RPMI7951 (cell line): Measurements from ENCODE around the gene PLXNB3. TPM values are rescaled to one million over a fixed set of nuclear protein-coding genes. Genes with fewer than 3 reads are reported as not detected.

Source experiments
- DNase-seq: peaks from one replicate; pipeline ENCODE4 v3.0.0-alpha.2; 2012; ENCODE audit warnings: low read depth
- total RNA-seq: library from RNA; depleted of rRNA; stranded (reverse); fragments of >200 nt; shearing (Covaris generic); gene quantifications from 2 replicates; pipeline ENCODE4 v1.2.3, GENCODE V29; 2014

PLXNB3 gene
- total RNA-seq, 1 experiment from 2014 or later: 2.0 TPM

DNA sequence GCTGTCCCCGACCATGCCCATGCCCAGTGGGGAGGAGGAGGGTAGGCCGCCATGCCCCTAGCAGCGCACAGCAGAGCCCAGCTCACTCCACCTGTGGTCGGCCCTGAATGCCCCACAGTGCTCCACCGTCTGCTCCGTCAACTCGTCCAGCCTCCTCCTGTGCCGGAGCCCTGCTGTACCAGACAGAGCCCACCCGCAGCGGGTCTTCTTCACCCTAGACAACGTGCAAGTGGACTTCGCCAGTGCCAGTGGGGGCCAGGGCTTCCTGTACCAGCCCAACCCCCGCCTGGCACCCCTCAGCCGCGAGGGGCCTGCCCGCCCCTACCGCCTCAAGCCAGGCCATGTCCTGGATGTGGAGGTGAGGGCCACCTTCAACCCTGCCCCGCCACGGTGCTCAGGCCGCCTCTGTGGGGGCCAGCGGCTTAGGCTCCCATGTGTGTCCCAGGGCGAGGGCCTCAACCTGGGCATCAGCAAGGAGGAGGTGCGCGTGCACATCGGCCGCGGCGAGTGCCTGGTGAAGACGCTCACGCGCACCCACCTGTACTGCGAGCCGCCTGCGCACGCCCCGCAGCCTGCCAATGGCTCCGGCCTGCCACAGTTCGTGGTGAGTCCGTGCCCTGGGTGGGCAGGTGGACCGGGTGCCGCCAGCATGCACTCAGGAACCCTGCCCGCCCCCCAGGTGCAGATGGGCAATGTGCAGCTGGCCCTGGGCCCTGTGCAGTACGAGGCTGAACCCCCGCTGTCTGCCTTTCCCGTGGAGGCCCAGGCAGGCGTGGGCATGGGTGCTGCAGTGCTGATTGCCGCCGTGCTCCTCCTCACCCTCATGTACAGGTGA lies 9.9 kb downstream of the PLXNB3 start:
- DNase-seq: no peak

DNA sequence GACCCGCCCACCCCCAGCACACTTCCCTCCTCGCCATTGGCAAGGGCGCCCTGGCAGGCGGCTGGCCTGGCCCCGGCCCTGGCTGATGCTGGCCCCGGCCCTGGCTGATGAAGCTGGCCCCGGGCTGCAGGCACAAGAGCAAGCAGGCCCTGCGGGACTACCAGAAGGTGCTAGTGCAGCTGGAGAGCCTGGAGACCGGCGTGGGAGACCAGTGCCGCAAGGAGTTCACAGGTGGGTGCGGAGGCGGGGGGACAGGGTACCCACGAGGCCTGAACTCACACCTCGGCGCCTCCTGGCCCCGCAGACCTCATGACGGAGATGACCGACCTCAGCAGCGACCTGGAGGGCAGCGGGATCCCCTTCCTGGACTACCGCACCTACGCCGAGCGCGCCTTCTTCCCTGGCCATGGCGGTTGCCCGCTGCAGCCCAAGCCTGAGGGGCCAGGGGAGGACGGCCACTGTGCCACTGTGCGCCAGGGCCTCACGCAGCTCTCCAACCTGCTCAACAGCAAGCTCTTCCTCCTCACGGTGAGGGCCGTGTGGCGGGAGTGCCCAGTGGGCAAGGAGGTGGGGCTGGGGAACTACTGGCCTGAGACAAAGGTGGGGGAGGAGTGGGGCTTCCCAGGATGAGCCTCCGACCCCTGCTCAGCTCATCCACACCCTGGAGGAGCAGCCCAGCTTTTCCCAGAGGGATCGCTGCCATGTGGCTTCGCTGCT lies 10.7 kb downstream of the PLXNB3 start:
- no peak for DNase-seq

DNA sequence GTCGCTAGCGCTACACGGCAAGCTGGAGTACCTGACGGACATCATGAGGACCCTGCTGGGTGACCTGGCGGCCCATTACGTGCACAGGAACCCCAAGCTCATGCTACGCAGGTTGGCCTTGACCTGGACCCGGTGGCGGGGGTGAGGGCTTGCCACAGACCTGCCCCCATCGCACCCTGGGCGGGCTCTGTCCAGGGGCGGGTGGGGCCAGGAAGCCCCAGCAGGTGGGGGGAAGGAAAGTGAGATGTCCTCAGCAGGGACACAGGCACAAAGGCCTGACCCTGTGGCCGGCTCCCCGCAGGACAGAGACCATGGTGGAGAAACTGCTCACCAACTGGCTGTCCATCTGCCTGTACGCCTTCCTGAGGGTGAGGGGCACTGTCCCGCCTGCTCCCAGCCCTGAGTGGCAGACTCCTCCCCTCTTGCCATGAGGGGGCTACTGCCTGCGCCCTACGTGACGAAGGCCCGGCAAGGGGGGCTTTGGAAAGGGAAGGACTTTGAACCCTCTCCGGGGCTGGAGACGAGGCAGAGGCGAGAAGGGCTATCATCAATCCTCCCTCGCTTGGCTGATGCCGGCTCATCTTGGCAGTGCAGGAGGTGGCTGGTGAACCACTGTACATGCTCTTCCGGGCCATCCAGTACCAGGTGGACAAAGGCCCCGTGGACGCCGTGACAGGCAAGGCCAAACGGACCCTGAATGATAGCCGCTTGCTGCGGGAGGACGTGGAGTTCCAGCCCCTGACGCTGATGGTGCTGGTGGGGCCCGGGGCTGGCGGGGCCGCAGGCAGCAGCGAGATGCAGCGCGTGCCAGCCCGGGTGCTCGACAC lies 11.5 kb downstream of the PLXNB3 start:
- DNase-seq: no peak

DNA sequence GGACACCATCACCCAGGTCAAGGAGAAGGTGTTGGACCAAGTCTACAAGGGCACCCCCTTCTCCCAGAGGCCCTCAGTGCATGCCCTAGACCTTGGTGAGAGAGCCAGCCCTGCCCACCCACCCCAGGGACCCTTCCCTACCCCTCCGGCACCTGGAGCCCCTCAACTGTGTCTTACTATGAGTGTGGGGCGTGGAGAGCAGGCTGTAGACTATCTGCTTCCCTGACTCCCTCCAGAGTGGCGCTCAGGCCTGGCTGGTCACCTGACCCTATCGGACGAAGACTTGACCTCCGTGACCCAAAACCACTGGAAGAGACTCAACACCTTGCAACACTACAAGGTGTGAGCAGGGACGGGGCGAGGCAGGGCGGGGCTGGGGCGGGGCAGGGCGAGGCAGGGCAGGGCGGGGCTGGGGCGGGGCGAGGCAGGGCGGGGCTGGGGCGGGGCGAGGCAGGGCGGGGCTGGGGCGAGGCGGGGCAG lies 12.1 kb downstream of the PLXNB3 start:
- DNase-seq: no peak

DNA sequence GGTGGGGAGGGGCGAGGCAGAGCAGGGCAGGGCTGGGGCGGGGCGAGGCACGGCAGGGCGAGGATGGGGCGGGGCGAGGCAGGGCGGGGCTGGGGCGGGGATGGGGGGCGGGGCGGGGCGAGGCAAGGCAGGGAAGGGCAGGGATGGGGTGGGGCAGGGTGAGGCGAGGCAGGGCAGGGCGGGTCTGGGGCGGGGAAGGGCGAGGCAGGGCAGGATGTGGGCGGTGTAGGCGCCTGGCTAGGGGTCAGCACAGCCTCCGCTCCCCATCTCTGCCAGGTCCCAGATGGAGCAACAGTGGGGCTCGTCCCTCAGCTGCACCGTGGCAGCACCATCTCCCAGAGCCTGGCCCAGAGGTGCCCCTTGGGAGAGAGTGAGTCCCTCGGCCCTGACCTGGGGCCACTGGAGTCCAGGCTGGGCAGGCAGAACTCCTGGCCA lies 12.6 kb downstream of the PLXNB3 start:
- DNase-seq: no peak

DNA sequence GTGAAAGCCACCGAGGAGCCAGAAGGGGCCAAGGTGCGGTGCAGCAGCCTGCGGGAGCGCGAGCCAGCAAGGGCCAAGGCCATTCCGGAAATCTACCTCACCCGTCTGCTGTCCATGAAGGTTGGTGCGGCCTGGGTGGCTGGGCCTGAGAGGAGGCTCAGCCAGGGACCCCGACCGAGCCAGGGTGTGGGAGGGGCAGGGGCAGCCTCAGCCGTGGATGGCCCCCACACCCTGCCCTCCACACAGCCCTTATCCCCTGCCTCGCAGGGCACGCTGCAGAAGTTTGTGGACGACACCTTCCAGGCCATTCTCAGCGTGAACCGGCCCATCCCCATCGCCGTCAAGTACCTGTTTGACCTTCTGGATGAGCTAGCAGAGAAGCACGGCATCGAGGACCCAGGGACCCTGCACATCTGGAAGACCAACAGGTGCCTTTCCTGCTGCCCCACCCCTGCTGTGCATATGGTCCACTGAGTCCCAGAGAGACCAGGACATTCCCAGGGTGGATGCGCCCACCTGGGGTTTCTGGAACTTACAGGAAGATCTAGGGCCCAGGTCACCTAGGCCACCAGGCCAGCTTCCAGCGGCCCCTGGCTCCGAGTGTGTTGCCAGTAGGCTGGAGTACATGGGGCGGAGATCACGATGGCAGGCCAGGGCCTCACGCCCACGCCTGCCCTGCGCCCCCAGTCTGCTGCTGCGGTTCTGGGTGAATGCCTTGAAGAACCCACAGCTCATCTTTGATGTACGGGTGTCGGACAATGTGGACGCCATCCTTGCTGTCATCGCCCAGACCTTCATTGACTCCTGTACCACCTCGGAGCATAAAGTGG lies 13.4 kb downstream of the PLXNB3 start:
- no peak for DNase-seq

DNA sequence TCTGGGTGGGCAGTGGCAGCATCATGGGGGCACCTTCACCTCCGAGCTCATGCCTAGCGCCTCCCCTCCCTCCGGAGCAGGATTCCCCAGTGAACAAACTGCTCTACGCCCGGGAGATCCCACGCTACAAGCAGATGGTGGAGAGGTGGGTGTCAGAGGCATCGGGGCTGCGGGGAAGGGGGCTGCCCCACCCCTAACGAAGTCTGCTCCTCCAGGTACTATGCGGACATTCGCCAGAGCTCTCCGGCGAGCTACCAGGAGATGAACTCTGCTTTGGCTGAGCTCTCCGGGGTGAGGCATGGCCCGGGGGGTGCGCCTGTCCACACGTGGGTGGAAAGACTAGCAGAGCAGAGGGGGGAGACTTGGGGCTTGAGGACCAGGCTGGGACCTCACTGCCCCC lies 14.1 kb downstream of the PLXNB3 start:
- no peak for DNase-seq

DNA sequence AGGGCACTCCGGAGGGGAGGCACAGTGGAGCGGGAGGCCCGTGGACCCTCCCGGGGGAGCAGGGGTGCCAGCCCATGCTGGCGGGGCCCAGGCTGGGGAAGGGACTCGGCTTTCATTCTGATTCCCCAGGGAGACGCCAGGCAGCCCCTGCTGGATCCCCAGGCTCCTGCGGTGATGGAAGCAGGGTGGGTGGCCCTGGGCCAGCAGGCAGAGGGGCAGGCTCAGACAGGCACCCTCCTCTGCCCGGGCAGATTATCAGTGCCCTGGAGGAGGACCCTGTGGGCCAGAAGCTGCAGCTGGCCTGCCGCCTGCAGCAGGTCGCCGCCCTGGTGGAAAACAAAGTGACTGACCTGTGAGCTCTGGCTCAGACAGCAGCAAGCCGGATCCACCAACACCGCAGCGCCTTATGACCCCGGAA lies 14.6 kb downstream of the PLXNB3 start:
- DNase-seq: no peak

DNA sequence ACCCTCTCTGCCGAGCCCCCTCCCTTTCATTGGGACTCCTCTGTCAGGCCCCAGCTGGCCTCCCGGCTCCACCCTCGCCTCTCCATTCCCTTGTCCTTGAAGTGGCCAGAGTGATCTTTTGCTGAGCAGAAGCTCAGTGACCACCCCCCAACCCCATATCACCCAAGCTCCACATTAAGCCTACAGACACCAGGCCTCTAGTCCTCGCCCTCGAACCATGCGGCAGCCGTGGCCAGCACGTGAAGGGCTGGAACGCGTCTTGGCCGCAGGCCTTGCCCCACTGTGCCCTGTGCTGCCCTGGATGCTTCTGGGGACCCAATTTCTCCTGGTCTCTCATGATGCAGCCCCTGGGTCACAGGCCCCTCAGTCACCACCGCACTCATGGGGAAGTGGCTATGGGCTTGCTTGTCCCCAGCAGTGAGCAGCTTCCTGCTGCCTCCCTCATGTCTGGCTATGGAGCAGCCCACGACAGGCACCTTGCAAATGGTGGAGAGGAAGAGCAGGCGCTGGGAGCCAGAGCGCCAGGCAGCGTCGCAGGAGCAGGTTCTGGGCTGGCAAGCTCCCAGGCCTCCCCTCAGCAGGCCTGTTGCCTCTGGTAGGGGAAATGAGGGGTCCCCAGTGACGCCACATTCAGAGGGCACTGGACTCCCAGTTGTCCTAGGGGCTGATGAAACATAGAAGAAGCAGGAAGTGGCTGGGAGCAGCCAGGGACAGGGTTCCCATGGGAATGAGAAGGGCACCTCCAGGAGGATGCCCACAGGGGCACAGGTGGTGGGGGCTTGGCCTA lies 16.0 kb downstream of the PLXNB3 start:
- no peak for DNase-seq

DNA sequence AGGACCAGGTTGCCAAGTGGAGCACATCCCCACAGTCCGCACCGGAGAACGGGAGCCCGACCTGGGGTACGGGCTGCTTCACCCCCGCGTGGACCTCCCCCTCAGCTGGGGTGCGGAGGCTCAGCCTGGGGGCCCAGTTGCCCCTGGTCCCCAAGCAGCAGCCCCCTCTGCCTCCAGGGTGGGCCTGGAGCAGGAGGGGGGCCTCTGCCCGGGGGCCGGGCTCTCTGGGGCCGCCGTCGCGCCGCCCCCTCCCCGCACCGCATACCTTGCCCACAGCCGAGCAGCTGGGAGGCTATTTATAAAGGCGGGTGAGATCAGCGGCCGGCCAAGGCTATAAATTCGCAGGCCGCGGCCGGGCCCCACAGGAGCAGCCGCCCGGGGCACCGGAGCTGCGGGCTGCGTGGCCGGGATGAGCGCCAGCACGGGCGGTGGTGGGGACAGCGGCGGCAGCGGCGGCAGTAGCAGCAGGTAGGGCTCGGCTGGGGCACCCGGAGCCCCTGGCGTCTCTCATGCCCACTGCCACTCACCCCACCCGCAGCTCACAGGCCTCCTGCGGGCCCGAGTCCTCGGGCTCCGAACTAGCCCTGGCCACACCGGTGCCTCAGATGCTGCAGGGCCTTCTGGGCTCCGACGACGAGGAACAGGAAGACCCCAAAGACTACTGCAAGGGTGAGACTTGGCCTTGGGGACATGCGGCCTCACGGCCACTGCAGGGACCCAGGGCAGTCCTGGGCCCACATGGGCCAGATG lies 16.8 kb downstream of the PLXNB3 start, which contains the start of gene SRPK3:
TSS of gene SRPK3 (plus strand) at position 364 of the 750 bp plus-strand sequence. CDS start at position 410, 46 bp downstream.
- peak; percentile 54 for DNase-seq

DNA sequence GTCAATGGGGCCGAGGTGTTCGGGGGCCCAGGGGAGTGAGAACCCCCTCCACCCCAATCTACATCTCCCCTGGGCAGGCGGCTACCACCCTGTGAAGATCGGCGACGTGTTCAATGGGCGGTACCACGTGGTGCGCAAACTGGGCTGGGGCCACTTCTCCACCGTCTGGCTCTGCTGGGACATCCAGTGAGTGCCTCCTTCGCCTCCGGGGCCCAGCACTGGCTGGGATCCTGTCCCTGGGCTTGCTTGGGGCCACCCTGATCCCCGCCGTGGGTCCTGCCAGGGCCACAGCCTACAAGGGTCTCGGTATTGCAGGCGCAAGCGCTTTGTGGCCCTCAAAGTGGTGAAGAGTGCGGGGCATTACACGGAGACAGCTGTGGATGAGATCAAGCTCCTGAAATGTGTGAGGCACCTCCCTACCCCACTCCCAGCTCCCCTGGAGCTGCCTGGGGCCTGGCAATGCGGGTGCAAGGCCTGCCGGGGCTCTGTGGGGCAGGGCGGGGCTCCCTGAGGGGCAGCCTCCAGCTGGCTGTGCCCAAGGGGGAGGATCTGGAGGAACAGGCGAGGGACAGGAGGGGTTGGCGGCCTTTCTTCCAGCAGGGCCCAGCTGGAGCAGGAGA lies 17.5 kb downstream of the PLXNB3 start:
- no peak for DNase-seq

DNA sequence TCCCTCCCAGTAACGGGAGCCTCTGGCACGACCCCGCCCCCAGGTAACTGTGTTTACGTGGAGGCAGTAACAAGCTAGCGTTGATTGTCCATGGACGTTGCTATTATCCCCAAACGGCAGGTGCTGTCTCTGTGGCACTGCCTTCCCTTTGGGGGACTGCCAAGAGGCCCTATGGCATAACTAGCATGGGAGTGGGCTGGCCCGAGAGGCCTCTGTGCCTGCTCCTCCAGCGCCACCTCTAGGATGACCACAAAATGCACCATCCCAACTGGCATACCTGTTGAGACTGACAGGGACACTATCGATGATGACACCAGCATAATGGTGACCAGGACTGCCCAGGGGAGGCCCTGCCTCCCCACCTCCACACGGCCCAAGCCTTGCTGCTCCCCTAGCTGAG lies 18.3 kb downstream of the PLXNB3 start:
- DNase-seq: no peak

DNA sequence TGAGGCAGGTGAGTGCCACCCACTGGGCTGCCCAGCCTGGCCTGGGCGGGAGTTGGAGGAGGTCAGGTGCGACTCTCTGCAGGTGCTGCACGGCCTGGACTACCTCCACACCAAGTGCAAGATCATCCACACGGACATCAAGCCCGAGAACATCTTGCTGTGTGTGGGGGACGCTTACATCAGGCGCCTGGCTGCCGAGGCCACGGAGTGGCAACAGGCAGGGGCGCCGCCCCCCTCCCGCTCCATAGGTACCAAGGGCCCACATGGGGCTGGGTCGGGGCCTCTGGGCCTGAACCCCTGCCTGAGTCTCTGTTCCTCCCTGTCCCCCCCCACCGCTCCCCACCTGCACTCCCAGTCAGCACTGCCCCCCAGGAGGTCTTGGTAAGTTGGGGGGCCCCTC lies 18.8 kb downstream of the PLXNB3 start:
- DNase-seq: no peak

DNA sequence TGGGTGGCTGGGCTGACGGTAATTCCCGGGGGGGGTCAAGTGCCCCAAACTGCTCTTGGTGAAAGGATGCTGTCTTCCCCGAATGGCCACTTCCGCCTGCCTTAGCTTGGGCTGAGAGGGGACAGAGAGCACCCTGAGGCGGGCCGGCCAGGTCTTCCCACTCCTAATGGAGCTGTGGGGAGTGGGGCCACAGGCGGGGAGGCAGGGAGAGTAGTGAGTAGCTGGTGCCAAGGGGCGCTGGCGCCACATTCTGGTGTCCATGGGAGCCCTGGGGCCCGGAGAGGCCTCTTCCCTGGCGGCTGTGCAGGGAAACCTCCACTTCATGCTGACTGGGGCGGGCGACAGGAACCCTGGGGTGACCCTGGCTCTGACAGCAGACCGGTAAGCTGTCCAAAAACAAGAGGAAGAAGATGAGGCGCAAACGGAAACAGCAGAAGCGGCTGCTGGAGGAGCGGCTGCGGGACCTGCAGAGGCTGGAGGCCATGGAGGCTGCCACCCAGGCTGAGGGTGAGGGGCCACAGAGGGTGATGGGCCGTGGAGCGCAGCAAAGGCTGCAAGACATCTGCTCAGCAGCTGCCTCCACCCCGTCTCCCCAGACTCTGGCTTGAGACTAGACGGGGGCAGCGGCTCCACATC lies 19.4 kb downstream of the PLXNB3 start:
- no peak for DNase-seq

DNA sequence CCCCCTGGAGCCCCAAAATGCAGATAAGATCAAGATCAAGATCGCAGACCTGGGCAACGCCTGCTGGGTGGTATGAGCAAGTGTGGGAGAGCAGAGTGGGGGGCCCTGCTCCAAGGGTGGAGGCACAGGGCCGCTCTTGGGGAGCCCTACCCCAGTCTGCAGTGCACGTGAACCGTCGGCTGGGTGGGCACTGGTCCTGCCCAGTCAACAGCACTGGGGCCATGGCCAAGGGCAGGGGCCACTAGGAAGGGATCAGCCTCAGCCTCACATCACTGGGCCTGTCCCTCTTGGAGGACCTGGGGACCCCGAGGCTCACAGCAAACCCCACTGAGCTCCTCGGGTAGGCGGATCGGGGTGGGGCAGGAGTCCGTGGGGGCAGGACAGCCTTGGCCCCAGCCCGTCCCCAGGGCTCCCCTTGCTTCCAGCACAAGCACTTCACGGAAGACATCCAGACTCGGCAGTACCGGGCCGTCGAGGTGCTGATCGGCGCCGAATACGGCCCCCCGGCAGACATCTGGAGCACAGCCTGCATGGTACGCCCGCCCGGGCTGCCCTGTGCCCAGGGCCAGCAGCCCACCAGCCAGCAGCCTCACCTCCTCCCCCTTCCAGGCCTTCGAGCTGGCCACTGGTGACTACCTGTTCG lies 20.4 kb downstream of the PLXNB3 start:
- no peak for DNase-seq

DNA sequence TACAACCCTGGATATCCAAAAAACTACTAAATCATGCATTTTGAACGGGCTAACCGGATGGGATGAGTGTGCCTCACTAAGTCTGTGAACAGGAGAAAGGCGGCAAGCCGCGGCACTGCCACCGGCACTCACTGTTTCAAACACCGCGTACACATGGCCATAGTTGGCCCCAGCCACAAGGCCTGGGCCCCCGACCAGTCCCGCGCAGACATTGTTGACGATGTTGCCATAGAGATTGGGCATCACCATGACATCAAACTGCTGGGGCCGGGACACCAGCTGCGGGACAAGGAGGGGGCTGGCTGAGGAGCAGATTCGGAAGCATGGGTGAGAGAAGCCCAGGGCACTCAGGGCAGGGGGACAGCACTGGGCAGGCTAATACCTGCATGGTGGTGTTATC lies 22.6 kb downstream of the PLXNB3 start:
- DNase-seq: no peak

DNA sequence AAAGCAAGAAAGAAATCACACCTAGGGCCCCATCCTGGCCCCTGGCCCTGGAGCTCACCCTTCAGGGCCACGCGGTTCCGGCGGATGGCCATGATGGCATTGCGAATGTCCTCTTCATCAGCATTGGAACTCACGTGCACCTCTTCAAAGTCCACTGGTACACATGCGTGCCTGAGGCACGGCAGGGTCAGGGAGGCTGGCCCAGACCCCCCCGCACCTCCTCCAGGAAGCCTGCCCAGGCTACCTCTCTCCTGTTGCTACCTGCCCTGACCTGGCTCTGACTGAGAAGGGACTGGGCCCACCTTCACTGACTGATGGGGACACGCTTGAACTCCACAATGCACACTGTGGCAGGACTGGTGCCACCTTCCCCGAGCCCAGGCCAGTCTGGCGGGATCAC lies 25.6 kb downstream of the PLXNB3 start:
- DNase-seq: no peak
